HepG2 (cell line): ENCODE results near the gene PRKAR1B. TPM values are rescaled to one million over a fixed set of nuclear protein-coding genes. Genes with fewer than 3 reads are reported as not detected.

Experiments
- ATAC-seq: fragments of 200-7000 bp; cut with Tn5 transposase; 3 replicates; pipeline ENCODE4 v1.9.1; 2020; ENCODE audit warnings: mild to moderate bottlenecking, moderate library complexity
- BruUV-seq: library from RNA; stranded (reverse); fragments of 400-500 nt; replicated peaks from 2 replicates; lab custom pipeline; 2021; lab: Mats Ljungman, UMichigan
- CTCF ChIA-PET: fragments of 300-600 bp; formaldehyde crosslinking; extraction: SDS; loops from one replicate; lab custom pipeline; 2021; ENCODE audit warnings: low total read pairs, inconsistent platforms, low intra/inter-chr PET ratio; lab: Yijun Ruan, JAX
- POLR2A ChIA-PET: fragments of 350-600 bp; sonication (Branson Sonifier 250); formaldehyde crosslinking; loops from one replicate; lab custom pipeline; 2020; ENCODE audit warnings: antibody characterized with exemption, inconsistent platforms; lab: Yijun Ruan, JAX
- DNase-seq: peaks from one replicate; pipeline ENCODE4 v3.0.0-alpha.2; 2015; ENCODE audit warnings: low spot score
- FAIRE-seq: peaks from 3 replicates; lab custom pipeline; 2011; peaks lifted over from hg19 to GRCh38; lab: Jason Lieb, UNC
- H2AFZ ChIP-seq: one replicate; pipeline ENCODE4 v1.6.1; 2011; ENCODE audit warnings: low read length, inconsistent platforms
- H3K27ac ChIP-seq: fragments of 300-600 bp; 3 replicates; pipeline ENCODE4 v1.8.0; 2011; ENCODE audit warnings: mixed run types, mild to moderate bottlenecking, mixed read lengths, low read length, inconsistent platforms; ENCODE audit not compliant: insufficient read depth; ENCODE audit errors: extremely low read length
- H3K27me3 ChIP-seq, 2 experiments: fragments of 200-600 bp in 1 of 2; 2 replicates in 1 of 2; 3 replicates in 1 of 2; pipeline versions ENCODE4 v1.6.0 to v1.8.0; 2011; ENCODE audit warnings: low read length in 2 of 2, mild to moderate bottlenecking in 2 of 2, moderate library complexity in 2 of 2, inconsistent platforms in 1 of 2; ENCODE audit not compliant: insufficient read depth in 2 of 2, control insufficient read depth in 1 of 2
- H3K36me3 ChIP-seq, 2 experiments: fragments of 200-600 bp in 1 of 2; replicated peaks in 1 of 2; 2 replicates in 1 of 2; 3 replicates in 1 of 2; pipeline versions ENCODE4 v1.5.1 to v1.8.0; 2011; ENCODE audit warnings: low read length in 2 of 2, inconsistent platforms in 1 of 2; ENCODE audit not compliant: insufficient read depth in 2 of 2, control insufficient read depth in 1 of 2
- H3K4me1 ChIP-seq: 2 replicates; pipeline ENCODE4 v1.5.1; 2012; ENCODE audit warnings: low read length, inconsistent platforms; ENCODE audit not compliant: insufficient read depth
- H3K4me2 ChIP-seq: 2 replicates; pipeline ENCODE4 v1.6.0; 2011; ENCODE audit warnings: low read depth, low read length, inconsistent platforms
- H3K4me3 ChIP-seq, 3 experiments: fragments of 200-600 bp in 1 of 3; sonication (generic), shearing (Covaris generic) in 1 of 3; replicated peaks in 1 of 3; 2 replicates each; pipeline ENCODE4 v1.5.1; 2011 to 2016; ENCODE audit warnings: low read length in 3 of 3, inconsistent platforms in 2 of 3, low read depth in 2 of 3, mild to moderate bottlenecking in 2 of 3, control low read depth in 1 of 3, mixed read lengths in 1 of 3; ENCODE audit not compliant: insufficient read depth in 1 of 3
- H3K79me2 ChIP-seq: one replicate; pipeline ENCODE4 v1.6.1; 2011; ENCODE audit warnings: low read length, inconsistent platforms; ENCODE audit not compliant: insufficient read depth
- H3K9ac ChIP-seq: 2 replicates; pipeline ENCODE4 v1.6.0; 2011; ENCODE audit warnings: mild to moderate bottlenecking, low read depth, low read length, inconsistent platforms; ENCODE audit not compliant: insufficient read depth
- H3K9me3 ChIP-seq: 2 replicates; pipeline ENCODE4 v1.5.1; 2012; ENCODE audit warnings: mild to moderate bottlenecking, low read length
- H4K20me1 ChIP-seq: 2 replicates; pipeline ENCODE4 v1.6.0; 2011; ENCODE audit warnings: inconsistent platforms, mild to moderate bottlenecking, low read length, moderate library complexity; ENCODE audit not compliant: insufficient read depth
- ATF7 ChIP-seq, 2 experiments: fragments of 450-650 bp in 1 of 2; sonication (generic) in 1 of 2; formaldehyde crosslinking in 1 of 2; IDR thresholded peaks; 2 replicates each; pipeline versions ENCODE4 v1.4.0 to v1.6.1; 2016 to 2020; ENCODE audit warnings: antibody characterized with exemption in 1 of 2, mild to moderate bottlenecking in 1 of 2, missing genetic modification reagents in 1 of 2
- BRCA1 ChIP-seq: sonication (generic); formaldehyde crosslinking; IDR thresholded peaks from 2 replicates; pipeline ENCODE4 v1.4.0; 2020; ENCODE audit warnings: missing genetic modification reagents
- EP300 ChIP-seq, 3 experiments: sonication (generic) in 1 of 3; formaldehyde crosslinking in 1 of 3; IDR thresholded peaks; 2 replicates each; pipeline versions ENCODE4 v1.5.1 to v1.6.1; 2011 to 2020; ENCODE audit warnings: low read depth in 2 of 3, low read length in 2 of 3, borderline replicate concordance in 1 of 3, improper control_type of control experiment in 1 of 3, mild to moderate bottlenecking in 1 of 3, missing genetic modification reagents in 1 of 3, moderate library complexity in 1 of 3
- FLYWCH1 ChIP-seq: sonication (generic); formaldehyde crosslinking; IDR thresholded peaks from 2 replicates; pipeline ENCODE4 v1.8.1; 2023; ENCODE audit warnings: mild to moderate bottlenecking, missing genetic modification reagents
- HDAC6 ChIP-seq: fragments of 200-600 bp; sonication (generic); IDR thresholded peaks from 2 replicates; pipeline ENCODE4 v1.7.0; 2017; ENCODE audit warnings: mild to moderate bottlenecking, antibody characterized with exemption, low read length, low read depth
- PITX1 ChIP-seq: sonication (generic); formaldehyde crosslinking; IDR thresholded peaks from 2 replicates; pipeline ENCODE4 v1.5.1; 2020; ENCODE audit warnings: mild to moderate bottlenecking, missing genetic modification reagents
- SMARCC2 ChIP-seq: fragments of 450-650 bp; IDR thresholded peaks from 2 replicates; pipeline ENCODE4 v1.6.1; 2017; ENCODE audit warnings: antibody characterized with exemption, mild to moderate bottlenecking
- ZNF777 ChIP-seq: sonication (generic); formaldehyde crosslinking; IDR thresholded peaks from 2 replicates; pipeline ENCODE4 v1.4.0; 2020; ENCODE audit warnings: missing genetic modification reagents
- ZSCAN25 ChIP-seq: sonication (generic); formaldehyde crosslinking; IDR thresholded peaks from 2 replicates; pipeline ENCODE4 v1.8.0; 2022; ENCODE audit warnings: mild to moderate bottlenecking, missing genetic modification reagents
- ZSCAN30 ChIP-seq: sonication (generic); formaldehyde crosslinking; IDR thresholded peaks from 2 replicates; pipeline ENCODE4 v1.5.0; 2020; ENCODE audit warnings: mild to moderate bottlenecking, missing genetic modification reagents
- WGBS: methylation state at CpG from one replicate; pipeline ENCODE4 v1.1.6; 2017; ENCODE audit warnings: low lambda C conversion rate; 5-methylcytosine and 5-hydroxymethylcytosine counted together
- in situ Hi-C: cut with HindIII; loops from 2 replicates; pipeline ENCODE4 v1.10.0; 2017; ENCODE audit warnings: low pct_unique_long_range_greater_than_20kb; ENCODE audit not compliant: extremely low pct_ligation_motif_present
- intact Hi-C: fragments of 100-400 bp; cut with micrococcal nuclease; formaldehyde crosslinking; loops from one replicate; pipeline ENCODE4 v1.10.0; 2022; ENCODE audit not compliant: unreplicated experiment
- polyA plus RNA-seq, 8 experiments: library from polyadenylated mRNA; depleted of rRNA in 3 of 8; stranded (reverse) in 7 of 8; unstranded in 1 of 8; fragments of >200 nt; fragmentation: Illumina TruSeq in 4 of 8; extraction: Trizol in 4 of 8; gene quantifications; 2 replicates each; pipeline versions ENCODE4 v1.2.1 to v1.2.3, GENCODE V29; 2011 to 2016; ENCODE audit warnings: low read depth in 4 of 8, missing spikeins in 1 of 8, mixed read lengths in 1 of 8; ENCODE audit not compliant: insufficient read depth in 1 of 8
- total RNA-seq, 5 experiments: library from RNA; depleted of rRNA; stranded (reverse); fragments of >200 nt; fragmentation: Illumina TruSeq; extraction: Trizol; gene quantifications; 2 replicates each; pipeline ENCODE4 v1.2.3, GENCODE V29; 2016; ENCODE audit warnings: low read depth in 1 of 5
- TF ChIP-seq, protein P1 (sequence below): sonication (generic); formaldehyde crosslinking; IDR thresholded peaks from 2 replicates; pipeline ENCODE4 v1.8.1; 2023; ENCODE audit warnings: mild to moderate bottlenecking, missing genetic modification reagents

PRKAR1B gene
- total and polyA plus RNA-seq, 2 of the 13 experiments (the other 11 are each of a cell fraction or from before 2014, with no cell fraction given): 7.9 to 28.2 TPM

DNA sequence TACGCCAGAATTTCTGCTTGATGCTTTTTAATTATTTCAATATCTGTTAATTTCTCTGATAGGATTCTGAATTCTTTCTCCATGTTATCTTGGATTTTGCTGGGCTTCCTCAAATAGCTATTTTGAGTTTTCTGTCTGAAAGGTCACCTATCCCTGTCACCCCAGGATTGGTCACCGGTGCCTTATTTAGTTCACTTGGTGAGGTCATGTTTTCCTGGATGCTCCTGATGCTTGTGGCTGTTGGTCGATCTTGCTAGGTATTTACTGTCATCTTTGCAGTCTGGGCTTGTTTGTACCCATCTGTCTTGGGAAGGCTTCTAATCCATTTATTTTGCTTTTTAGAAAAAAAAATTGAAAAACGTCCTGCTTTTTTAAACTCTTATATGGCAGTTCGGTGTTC lies 11.2 kb upstream of the PRKAR1B start:
- FAIRE-seq (no peak), DNase-seq (no peak), ATAC-seq (no peak)
- Histone ChIP-seq H3K9me3 (peaks cover 15% of the 10 kb centered on the region), H3K9ac (no peak overlapping the region), H3K79me2 (peaks cover 44% of the 10 kb centered on the region), H3K4me1 (peaks cover 6% of the 10 kb centered on the region), H3K36me3 (peaks cover 15 to 58% of the 10 kb centered on the region in 2 experiments; a peak in 4 of 5 replicates), H3K4me2 (no peak overlapping the region), H3K27ac (no peak overlapping the region), H3K4me3 (no peak overlapping the region), H2AFZ (no peak overlapping the region), H4K20me1 (no peaks in the 10 kb centered on the region), H3K27me3 (no peaks in the 10 kb centered on the region)
- in situ Hi-C loops: no loop called here
- no peak for TF ChIP-seq ATF7 (IDR thresholded peaks at IDR 0.05)
- no peak for TF ChIP-seq ATF7 (CRISPR knock-in tag; IDR thresholded peaks at IDR 0.05)
- no peak for TF ChIP-seq HDAC6
- TF ChIP-seq PITX1: no peak
- no peak for TF ChIP-seq FLYWCH1
- no peak for TF ChIP-seq BRCA1 (CRISPR knock-in tag)
- no peak for TF ChIP-seq ZSCAN25 (CRISPR knock-in tag)
- TF ChIP-seq ZNF777 (CRISPR knock-in tag): no peak
- TF ChIP-seq ZSCAN30 (CRISPR knock-in tag): no peak
- TF ChIP-seq, protein P1, sequence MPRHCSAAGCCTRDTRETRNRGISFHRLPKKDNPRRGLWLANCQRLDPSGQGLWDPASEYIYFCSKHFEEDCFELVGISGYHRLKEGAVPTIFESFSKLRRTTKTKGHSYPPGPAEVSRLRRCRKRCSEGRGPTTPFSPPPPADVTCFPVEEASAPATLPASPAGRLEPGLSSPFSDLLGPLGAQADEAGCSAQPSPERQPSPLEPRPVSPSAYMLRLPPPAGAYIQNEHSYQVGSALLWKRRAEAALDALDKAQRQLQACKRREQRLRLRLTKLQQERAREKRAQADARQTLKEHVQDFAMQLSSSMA (CRISPR knock-in tag): no peak
- TF ChIP-seq SMARCC2: no peak
- TF ChIP-seq EP300 (IDR thresholded peaks at IDR 0.05; ENCODE audit: low read depth in 2 of 2, low read length in 2 of 2): no peak
- no peak for TF ChIP-seq EP300 (CRISPR knock-in tag; IDR thresholded peaks at IDR 0.05; ENCODE audit: borderline replicate concordance)
- no TSS peak for BruUV-seq
- WGBS: 97% methylated on average over 5 of the region's 5 CpGs
- ChIA-PET CTCF (no interaction called here), POLR2A (no interaction called here)
- intact Hi-C loops: no loop called here
